ENCODE results near the gene CATSPER4. TPM values are rescaled to one million over a fixed set of nuclear protein-coding genes. Genes with fewer than 3 reads are reported as not detected.

Gene CATSPER4
- total and polyA plus RNA-seq, 2 of the 8 experiments (the other 6 are each of a cell fraction or from before 2014, with no cell fraction given), result 0.65 to 0.83 TPM

DNA sequence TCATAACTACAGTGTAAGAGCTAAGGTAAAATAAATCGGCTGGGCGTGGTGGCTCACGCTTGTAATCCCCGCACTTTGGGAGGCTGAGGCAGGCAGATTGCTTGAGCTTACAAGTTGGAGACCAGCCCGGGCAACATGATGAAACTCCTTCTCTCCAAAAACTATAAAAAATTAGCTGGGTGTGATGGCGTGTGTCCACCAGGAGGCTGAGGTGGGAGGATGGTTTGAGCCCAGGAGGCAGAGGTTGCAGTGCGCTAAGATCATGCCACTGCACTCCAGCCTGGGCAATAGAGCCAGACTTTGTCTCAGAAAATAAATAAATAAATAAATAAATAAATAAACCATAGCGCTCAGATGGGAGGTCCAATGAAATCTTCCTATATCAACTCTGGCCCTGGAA lies 48.2 kb upstream of the CATSPER4 start (continued):
- TF ChIP-seq, protein P1, sequence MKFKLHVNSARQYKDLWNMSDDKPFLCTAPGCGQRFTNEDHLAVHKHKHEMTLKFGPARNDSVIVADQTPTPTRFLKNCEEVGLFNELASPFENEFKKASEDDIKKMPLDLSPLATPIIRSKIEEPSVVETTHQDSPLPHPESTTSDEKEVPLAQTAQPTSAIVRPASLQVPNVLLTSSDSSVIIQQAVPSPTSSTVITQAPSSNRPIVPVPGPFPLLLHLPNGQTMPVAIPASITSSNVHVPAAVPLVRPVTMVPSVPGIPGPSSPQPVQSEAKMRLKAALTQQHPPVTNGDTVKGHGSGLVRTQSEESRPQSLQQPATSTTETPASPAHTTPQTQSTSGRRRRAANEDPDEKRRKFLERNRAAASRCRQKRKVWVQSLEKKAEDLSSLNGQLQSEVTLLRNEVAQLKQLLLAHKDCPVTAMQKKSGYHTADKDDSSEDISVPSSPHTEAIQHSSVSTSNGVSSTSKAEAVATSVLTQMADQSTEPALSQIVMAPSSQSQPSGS (IDR thresholded peaks at IDR 0.05; ENCODE audit: low read length), result no peak
- TF ChIP-seq RAD21 (IDR thresholded peaks at IDR 0.05 in 1 of 2, conservative IDR thresholded peaks at IDR 0.05 in 1 of 2; ENCODE audit: low read depth in 2 of 2, low read length in 2 of 2), result no peak
- TF ChIP-seq, protein P2, sequence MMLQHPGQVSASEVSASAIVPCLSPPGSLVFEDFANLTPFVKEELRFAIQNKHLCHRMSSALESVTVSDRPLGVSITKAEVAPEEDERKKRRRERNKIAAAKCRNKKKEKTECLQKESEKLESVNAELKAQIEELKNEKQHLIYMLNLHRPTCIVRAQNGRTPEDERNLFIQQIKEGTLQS (IDR thresholded peaks at IDR 0.05; ENCODE audit: insufficient read depth, low read depth, low read length), result no peak
- TF ChIP-seq JUN (IDR thresholded peaks at IDR 0.05; ENCODE audit: low read depth, low read length), result no peak
- no peak for TF ChIP-seq RBBP5 (IDR thresholded peaks at IDR 0.05; ENCODE audit: borderline replicate concordance, low read depth, low read length)
- TF ChIP-seq RFX5 (IDR thresholded peaks at IDR 0.05; ENCODE audit: borderline replicate concordance, low read depth, low read length), result no peak
- no peak for TF ChIP-seq GTF2F1 (IDR thresholded peaks at IDR 0.05; ENCODE audit: borderline replicate concordance, low read depth, low read length)

Data from H1 (cell line).